ENCODE data around the gene NSMF.

NSMF gene

GRCh38 chr9:137454597-137455358, 4.4 kb downstream of the NSMF start:
- Histone ChIP-seq H3K4me3 (ENCODE audit: low read length, poor library complexity, severe bottlenecking) (no peak overlapping the region), H3K4me1 (ENCODE audit: insufficient read depth, low read length, poor library complexity, severe bottlenecking) (peaks cover 4% of the 10 kb centered on the region), H3K9ac (ENCODE audit: low read depth, low read length, poor library complexity, severe bottlenecking) (no peak overlapping the region), H3K79me2 (ENCODE audit: insufficient read depth, low read length) (no peaks in the 10 kb centered on the region), H3K36me3 (ENCODE audit: insufficient read depth, low read length) (no peaks in the 10 kb centered on the region), H2AFZ (ENCODE audit: low read length) (no peak overlapping the region), H3K4me2 (ENCODE audit: low read depth, low read length, poor library complexity, severe bottlenecking) (no peak overlapping the region), H3K9me2 (replicated peaks; ENCODE audit: low read depth, low read length) (no peaks in the 10 kb centered on the region), H3K27me3 (ENCODE audit: insufficient read depth, low read length, poor library complexity, severe bottlenecking) (no peaks in the 10 kb centered on the region), H3F3A (ENCODE audit: low read depth) (no peaks in the 10 kb centered on the region), H4K20me1 (ENCODE audit: insufficient read depth, low read length, poor library complexity, severe bottlenecking) (no peaks in the 10 kb centered on the region), H3K9me3 (ENCODE audit: insufficient read depth, low read depth, low read length) (no peaks in the 10 kb centered on the region)
- TF ChIP-seq EZH2phosphoT487 (IDR thresholded peaks at IDR 0.05; ENCODE audit: borderline replicate concordance) (no peak), CTCF (conservative IDR thresholded peaks at IDR 0.05; ENCODE audit: low read length) (no peak)

GRCh38 chr9:137454145-137454596, 5.0 kb downstream of the NSMF start:
- no peak for TF ChIP-seq CTCF (conservative IDR thresholded peaks at IDR 0.05; ENCODE audit: low read length)
- TF ChIP-seq EZH2phosphoT487 (IDR thresholded peaks at IDR 0.05; ENCODE audit: borderline replicate concordance) = no peak
- H2AFZ ChIP-seq (ENCODE audit: low read length) = no peak overlapping the region
- no peaks in the 10 kb centered on the region for H3K9me3 ChIP-seq (ENCODE audit: insufficient read depth, low read depth, low read length)
- H3K9ac ChIP-seq (ENCODE audit: low read depth, low read length, poor library complexity, severe bottlenecking) = no peak overlapping the region
- H3K36me3 ChIP-seq (ENCODE audit: insufficient read depth, low read length) = no peaks in the 10 kb centered on the region
- no peaks in the 10 kb centered on the region for H3K79me2 ChIP-seq (ENCODE audit: insufficient read depth, low read length)
- H3K27me3 ChIP-seq (ENCODE audit: insufficient read depth, low read length, poor library complexity, severe bottlenecking) = no peaks in the 10 kb centered on the region
- no peak overlapping the region for H3K4me2 ChIP-seq (ENCODE audit: low read depth, low read length, poor library complexity, severe bottlenecking)
- H3K4me3 ChIP-seq (ENCODE audit: low read length, poor library complexity, severe bottlenecking) = no peak overlapping the region
- no peaks in the 10 kb centered on the region for H4K20me1 ChIP-seq (ENCODE audit: insufficient read depth, low read length, poor library complexity, severe bottlenecking)
- H3K9me2 ChIP-seq (replicated peaks; ENCODE audit: low read depth, low read length) = no peaks in the 10 kb centered on the region
- H3K4me1 ChIP-seq (ENCODE audit: insufficient read depth, low read length, poor library complexity, severe bottlenecking) = peaks cover 6% of the 10 kb centered on the region
- no peaks in the 10 kb centered on the region for H3F3A ChIP-seq (ENCODE audit: low read depth)

- H3K27me3 ChIP-seq (ENCODE audit: insufficient read depth, low read length, poor library complexity, severe bottlenecking) = no peaks in the 10 kb centered on the region
- H3K9ac ChIP-seq (ENCODE audit: low read depth, low read length, poor library complexity, severe bottlenecking) = no peak overlapping the region
- peaks cover 6% of the 10 kb centered on the region for H3K4me1 ChIP-seq (ENCODE audit: insufficient read depth, low read length, poor library complexity, severe bottlenecking)
- H3K9me3 ChIP-seq (ENCODE audit: insufficient read depth, low read depth, low read length) = no peaks in the 10 kb centered on the region
- no peaks in the 10 kb centered on the region for H3K36me3 ChIP-seq (ENCODE audit: insufficient read depth, low read length)
- H3K4me2 ChIP-seq (ENCODE audit: low read depth, low read length, poor library complexity, severe bottlenecking) = no peak overlapping the region
- no peaks in the 10 kb centered on the region for H4K20me1 ChIP-seq (ENCODE audit: insufficient read depth, low read length, poor library complexity, severe bottlenecking)
- no peak overlapping the region for H2AFZ ChIP-seq (ENCODE audit: low read length)
- no peaks in the 10 kb centered on the region for H3F3A ChIP-seq (ENCODE audit: low read depth)
- no peak for TF ChIP-seq CTCF (conservative IDR thresholded peaks at IDR 0.05; ENCODE audit: low read length)
- H3K79me2 ChIP-seq (ENCODE audit: insufficient read depth, low read length) = no peaks in the 10 kb centered on the region
- H3K9me2 ChIP-seq (replicated peaks; ENCODE audit: low read depth, low read length) = no peaks in the 10 kb centered on the region
- H3K4me3 ChIP-seq (ENCODE audit: low read length, poor library complexity, severe bottlenecking) = no peak overlapping the region
These were observed 5.5 kb downstream of the NSMF start for GRCh38 chr9:137453643-137454081.
